Lung microvascular endothelial cell (primary cell): Measurements from ENCODE around the gene SMG6. TPM values are rescaled to one million over a fixed set of nuclear protein-coding genes. Genes with fewer than 3 reads are reported as not detected.
"Not testable (repeated sequence)": the region's sequence is repeated elsewhere in the genome, so short reads cannot be mapped to it uniquely, and the experiment has no call there.

Experiments
- DNase-seq, 2 donors: peaks; one replicate each; pipeline versions ENCODE4 v3.0.0 to v3.0.0-alpha.2; 2010; ENCODE audit warnings: low read depth in 2 of 2
- total RNA-seq: library from RNA; depleted of rRNA; stranded (reverse); fragments of >200 nt; gene quantifications from 2 replicates; pipeline ENCODE4 v1.2.1, GENCODE V29; 2014

Gene SMG6
- 19.6 and 23.8 TPM in 2 replicates for total RNA-seq

DNA sequence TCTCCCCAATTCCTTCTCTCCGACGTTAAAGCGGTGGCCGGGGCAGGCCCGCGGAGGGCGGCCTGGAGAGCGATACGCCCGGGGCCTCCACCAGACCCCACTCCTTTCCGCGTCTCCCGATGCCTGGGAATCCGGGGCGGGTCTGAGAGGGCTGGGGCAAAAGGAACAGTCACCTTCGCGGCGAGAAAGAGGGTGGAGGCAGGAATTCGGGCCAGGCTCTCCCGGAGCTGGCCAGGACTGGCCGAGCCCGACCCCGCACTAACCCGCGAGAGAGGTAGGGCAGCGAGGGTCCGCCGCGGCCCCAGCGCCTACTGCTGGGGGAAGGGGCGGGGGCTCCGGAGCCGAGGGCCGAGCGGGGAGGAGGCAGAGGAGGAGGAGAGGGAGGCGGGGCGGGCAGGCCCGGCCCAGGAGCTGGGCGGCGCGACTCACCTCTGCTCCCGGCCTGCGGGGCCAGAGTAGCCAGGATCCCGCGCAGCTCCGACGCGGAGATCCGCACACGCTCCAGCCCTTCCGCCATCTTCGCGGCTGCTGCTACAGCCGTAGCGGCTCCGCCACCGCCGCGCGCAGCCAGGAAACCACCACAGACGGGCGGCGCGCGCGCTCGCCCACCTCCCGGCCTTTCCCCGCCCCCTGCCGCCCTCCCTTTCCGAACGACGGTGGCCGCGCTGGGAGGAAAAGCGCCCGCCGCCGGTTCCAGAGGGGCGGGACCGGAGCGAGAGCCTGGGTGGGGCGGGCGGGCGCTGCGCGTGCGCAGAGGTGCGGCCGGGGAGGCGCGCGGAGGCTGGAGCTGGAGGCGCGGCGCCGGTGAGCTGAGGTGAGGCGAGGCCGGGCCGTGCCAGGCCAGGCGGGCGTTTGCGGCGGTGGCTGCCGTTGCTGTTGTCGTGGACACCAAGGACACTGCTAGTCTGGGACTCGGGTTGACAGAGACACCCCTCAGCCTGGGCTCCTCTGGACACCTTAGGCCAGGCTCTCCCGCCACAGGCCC, at the start of gene SMG6, which contains the start of gene SRR:
TSS of gene SMG6 (minus strand) at position 582 of the 985 bp plus-strand sequence. CDS start at position 517, 65 bp downstream.
TSS of gene SRR (plus strand) at position 747 of the 985 bp plus-strand sequence. CDS start 11,611 bp downstream, outside the sequence.
- DNase-seq = peak; percentile 90 to 94

DNA sequence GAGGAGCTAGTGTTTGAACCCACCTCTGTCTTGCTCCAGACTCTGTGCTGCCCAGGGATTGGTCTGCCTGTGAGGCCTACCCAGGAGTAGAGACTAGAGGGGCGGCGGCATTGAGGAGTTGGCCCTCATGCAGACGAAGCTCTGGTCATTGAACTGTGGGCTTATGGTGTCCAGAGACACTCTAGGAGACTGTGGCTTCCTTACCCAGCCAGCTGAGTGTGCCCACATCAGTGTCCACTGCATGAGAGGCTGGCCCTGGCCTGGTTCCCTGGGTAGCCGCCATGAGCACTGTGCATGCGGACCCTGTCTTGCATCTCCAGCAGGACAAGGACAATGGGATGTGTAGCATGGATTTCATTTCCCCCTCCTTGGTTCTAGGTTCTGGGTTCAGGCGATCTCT, 47.7 kb upstream of the SMG6 start:
- DNase-seq = no peak

DNA sequence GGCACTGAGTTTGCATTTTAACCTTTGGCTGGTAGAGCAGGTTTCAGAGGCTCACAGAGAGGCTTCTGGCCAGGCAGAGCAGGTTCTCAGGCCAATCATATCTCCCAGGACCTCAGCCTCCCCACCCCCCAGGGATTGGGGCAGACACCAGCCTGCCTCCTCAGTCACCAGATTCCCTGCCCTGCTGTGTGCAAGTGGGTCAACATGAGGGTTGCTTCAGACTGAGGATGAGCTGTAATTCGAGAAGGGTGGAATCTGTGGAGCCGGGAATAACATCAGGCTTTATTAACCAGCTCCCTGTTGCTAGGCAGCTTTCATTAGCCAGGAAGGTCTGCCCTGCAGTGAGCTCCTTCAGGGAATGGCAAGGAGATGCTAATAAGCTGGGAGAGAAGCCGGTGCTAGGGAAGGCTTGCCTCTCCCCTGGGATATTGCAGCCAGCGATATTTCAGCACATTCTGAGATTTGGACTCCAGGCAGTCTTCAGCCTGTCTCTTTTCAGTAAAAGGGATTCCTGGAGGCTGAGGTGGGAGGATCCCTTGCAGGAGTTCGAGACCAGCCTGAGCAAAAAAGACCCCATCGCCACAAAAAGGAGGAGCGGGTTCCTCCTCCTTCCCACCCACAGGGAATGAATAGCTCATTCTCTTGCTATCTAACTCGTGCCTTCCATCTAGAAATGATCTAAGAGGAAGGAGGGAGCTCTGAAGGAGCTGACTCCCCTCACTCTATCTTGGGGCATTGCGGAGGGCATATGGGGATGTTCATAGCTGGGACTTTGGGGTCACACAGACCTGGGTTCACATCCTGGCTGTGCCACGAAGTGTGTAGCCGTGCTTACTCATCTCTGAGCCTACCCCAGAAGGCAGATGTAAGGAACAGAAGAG, 44.5 kb upstream of the SMG6 start:
- no peak for DNase-seq

DNA sequence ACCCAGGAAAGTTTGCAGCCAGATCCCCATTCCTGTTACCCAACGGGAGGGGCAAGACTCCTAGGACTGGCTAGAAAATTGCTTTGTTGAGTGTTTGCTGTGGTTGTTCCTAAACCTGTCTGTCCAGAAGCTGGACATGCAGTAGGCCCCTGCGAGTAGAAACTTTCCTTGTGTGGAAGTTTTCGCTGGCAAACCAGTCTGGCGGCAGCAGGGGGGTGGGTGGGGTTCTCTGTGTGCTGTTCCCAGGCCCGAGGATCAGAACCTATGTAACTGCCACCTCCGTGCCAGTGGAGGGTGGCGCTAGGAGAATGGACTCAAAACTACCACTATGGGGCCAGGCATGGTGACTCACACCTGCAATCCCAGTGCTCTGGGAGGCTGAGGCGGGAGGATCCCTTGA, 42.9 kb upstream of the SMG6 start:
- no peak for DNase-seq

DNA sequence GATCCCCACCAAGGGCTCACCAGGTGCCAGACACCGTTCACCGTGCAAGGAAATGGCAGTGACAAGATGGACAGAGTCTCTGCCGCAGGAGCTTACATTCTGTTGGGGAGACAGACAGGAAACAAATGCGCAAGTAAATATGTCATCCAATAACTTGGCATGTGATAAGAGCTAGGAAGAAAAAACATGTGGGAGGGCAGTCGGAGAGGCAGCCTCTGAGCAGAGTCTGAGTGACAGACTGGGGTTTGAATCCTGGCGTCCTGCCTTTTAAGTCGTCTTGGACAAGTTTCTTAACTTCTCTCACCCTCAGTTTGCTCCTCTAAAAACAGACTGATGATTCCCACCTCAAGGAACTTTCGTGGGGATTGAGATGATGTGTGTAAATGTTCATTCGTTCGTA, 40.9 kb upstream of the SMG6 start:
- DNase-seq = no peak

GRCh38 chr17:2343421-2343820, 39.8 kb upstream of the SMG6 start:
- peak in 1 of 2 donors; percentile 65 for DNase-seq

DNA sequence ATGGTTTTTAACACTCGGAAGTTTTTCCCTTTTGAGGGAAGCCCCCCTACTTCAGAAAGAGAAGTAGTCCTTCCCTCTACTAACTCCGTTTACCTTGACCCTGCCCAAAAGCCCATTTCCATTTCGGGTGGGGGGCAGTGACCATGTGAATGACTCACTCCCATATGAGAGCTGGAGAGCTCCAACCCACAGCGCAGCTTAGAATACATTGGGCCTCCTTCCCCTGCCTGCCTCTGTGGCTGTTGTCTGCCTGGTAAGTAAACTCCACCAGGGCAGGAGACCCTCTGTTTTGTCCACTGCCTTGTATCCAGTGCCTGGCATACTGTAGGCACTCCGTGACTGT, 34.7 kb upstream of the SMG6 start:
- DNase-seq = peak in 1 of 2 donors; percentile 19

DNA sequence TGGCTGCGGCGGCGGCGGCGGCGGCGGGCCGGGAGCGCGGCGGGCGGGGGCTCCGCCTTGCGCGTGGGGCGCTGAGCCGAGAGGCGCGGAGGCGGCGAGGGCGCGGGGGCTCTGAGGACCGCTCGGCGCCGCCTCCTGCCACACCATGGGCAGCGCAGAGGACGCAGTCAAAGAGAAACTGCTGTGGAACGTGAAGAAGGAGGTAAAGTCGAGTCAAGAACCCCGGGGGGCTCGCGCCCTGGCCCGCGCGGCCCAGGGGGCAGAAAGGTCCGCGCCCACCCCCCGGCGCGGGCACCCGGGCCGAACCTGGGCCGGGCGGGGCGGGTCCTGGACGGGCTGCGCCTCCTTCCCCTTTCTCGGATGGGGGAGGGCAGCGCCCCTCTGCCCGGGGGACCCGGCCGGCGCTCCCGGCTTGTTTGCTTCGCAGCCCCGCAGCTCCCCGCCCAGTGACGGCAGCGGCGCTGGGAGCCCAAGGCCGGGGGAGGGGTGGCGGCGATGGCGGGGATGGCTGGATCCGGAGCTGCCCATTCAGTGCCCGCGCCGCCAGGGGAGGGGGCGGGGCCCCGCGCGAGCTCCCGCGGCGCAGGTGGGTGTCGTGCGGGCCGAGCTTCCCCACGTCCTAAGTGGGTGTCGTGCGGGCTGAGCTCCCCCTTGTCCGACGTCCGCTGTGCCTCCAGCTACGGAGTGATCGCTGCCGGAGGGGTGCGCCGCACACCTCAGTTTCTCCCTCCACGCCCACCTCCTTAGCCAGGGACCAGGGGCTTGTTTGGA, 34.1 kb upstream of the SMG6 start:
- DNase-seq = peak; percentile 66 to 71

DNA sequence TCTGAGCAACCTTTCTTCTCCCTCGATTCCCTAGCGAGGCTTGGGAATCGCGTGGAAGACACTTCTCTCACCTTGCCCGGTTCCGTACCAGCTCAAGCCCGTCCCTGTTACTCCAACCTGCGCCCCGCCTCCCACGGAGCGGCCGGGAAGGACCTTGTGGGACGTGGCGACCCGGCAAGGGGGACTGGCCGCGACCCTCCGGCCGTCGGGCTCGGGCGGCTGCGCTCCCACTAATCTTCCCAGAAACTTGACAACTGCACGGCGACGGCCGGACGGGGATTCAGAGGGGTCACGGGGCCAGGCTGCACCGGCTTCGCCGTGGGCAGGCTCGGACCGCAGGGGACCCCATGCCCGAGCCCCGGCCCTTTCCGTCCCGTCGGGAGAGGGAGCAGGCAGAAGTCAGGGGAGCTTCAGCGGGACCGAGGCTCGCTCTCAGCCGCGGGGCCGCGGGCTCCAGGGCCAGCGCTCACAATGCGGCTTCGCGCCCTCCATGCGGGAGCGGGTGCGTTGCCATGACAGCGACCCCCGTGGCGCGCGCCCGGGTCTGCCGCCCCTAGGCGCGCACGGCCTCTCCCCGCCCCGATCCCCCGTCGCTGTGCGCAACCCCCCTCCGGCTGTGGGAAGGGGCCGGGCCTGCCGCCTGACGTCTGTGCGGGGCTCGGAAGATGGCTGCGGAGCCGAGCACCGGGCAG, 33.4 kb upstream of the SMG6 start, which contains the start of gene SGSM2:
TSS of gene SGSM2 (plus strand) at position 650 of the 692 bp plus-strand sequence. CDS start 188 bp downstream, outside the sequence.
- peak; percentile 60 to 77 for DNase-seq

- peak; percentile 92 to 94 for DNase-seq
These were observed 32.7 kb upstream of the SMG6 start, which contains the start of gene TSR1 for GRCh38 chr17:2336215-2336851. Gene TSR1, minus strand, starts transcription at chr17:2336457. Its CDS starts 30 bp downstream, at chr17:2336427.

- DNase-seq = no peak
These were observed 32.2 kb upstream of the SMG6 start for GRCh38 chr17:2335726-2336214.

DNA sequence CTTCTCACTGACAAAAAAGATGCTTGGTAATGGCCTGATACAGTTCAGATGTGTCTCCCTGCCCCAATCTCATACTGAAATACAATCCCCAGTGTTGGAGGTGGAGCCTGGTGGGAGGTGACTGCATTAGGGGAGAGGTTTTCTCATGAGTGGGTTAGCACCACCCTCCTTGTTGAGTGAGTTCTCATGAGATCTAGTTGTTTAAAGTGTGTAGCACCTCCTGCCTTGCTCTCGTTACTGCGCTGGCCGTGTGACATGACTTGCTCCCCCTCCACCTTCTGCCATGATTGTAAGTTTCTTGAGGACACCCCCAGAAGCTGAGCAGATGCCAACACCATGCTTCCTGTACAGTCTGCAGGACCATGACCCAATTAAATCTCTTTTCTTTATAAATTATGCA, 27.7 kb upstream of the SMG6 start:
- peak in 1 of 2 donors; percentile 10 for DNase-seq

DNA sequence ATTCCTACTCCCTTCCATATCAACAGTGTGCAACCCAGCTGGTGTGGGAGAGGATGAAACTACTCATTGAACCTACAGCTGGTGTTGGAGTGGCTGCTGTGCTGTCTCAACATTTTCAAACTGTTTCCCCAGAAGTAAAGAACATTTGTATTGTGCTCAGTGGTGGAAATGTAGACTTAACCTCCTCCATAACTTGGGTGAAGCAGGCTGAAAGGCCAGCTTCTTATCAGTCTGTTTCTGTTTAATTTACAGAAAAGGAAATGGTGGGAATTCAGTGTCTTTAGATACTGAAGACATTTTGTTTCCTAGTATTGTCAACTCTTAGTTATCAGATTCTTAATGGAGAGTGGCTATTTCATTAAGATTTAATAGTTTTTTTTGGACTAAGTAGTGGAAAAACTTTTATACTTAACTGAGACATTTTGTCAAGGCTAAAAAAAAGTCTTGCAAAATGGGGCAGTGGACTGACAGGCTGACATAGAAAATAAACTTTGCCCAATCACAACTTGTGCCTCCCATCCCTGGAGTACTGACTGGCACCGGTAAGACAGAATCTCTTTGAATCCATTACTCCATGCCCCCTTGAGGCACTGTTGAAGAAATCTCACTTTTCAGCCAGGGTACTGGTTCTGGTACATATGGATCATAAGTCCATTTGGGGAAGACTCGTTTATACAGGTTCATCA, 20.2 kb upstream of the SMG6 start:
- no peak for DNase-seq

- DNase-seq = no peak
These were observed 17.8 kb upstream of the SMG6 start for GRCh38 chr17:2321399-2321798.

DNA sequence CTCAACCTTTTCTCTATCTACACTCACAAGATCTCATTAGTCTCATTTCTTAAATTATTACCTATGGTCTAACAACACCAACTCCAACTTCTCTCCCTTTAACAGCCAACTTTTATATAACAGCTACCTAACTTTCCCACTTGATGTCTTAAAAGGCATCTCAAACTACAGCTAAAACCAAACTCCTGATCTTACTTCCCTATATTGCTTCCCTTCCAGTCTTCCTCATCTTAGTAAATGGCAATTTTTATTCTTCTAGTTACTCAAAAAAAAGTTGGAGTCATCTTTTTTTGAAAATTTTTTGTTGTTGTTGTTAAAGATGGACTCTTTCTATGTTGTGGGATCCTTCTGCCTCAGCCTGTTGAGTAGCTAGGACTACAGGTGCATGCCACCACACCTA, 15.5 kb upstream of the SMG6 start:
- DNase-seq = no peak

DNA sequence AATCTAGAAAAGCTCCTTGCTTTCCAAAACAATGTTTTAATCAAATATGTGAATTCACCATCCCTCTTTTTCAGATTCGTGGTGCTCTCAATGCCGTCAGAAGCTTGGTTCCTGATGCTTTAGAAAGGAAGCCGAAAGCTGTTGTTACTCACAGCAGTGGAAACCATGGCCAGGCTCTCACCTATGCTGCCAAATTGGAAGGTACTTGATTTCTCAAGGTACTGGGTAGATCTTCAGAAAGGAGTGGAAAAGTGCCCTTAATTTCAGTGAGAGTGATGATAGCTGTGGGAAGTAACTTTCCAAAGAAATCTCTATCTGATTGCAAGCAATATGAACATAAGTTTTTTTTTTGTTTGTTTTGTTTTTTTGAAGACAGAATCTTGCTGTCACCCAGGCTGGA, 14.2 kb upstream of the SMG6 start:
- DNase-seq = no peak

DNA sequence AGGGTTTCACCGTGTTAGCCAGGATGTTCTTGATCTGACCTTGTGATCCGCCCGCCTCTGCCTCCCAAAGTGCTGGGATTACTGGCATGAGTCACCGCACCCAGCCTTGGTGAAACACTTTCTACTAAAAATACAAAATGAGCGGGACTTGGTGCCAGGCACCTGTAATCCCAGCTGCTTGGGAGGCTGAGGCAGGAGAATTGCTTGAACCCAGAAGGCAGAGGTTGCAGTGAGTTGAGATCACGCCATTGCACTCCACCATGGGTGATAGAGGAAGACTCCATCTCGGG, 13.3 kb upstream of the SMG6 start:
- not testable (repeated sequence) for DNase-seq

DNA sequence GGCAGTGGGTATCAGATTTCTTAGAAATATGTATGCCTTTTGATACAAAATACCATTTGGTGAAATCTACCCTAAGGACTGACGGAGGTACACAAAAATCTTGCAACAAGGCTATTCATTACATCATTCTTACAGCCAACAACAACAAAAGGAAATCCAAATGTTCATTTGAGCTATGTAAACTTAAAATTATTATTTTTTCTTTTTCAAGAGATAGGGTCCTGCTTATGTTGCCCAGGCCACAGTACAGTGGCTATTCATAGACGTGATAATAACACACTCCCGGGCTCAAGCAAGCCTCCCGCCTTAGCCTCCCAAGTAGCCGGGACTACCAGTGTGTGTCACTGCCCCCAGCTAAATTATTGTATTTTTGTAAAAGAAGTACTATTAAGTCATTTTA, 9.2 kb upstream of the SMG6 start:
- DNase-seq = peak in 1 of 2 donors; percentile 58
